Measurements from ENCODE around the gene AARS2.

- TF ChIP-seq TAF1 (IDR thresholded peaks at IDR 0.05; ENCODE audit: low read depth, low read length) (no peak), POLR2A (IDR thresholded peaks at IDR 0.05; ENCODE audit: low read depth, low read length) (no peak), SPI1 (IDR thresholded peaks at IDR 0.05; ENCODE audit: low read depth, low read length) (no peak)
These were observed 5.9 kb downstream of the AARS2 start for GRCh38 chr6:44307217-44307616.

Measured in GM12891 (cell line).